ENCODE measurements around the gene NAA10. TPM values are rescaled to one million over a fixed set of nuclear protein-coding genes. Genes with fewer than 3 reads are reported as not detected.

Gene NAA10
- polyA plus RNA-seq, 1 donor from 2014 or later = 117 TPM

- Histone ChIP-seq H3K9ac (ENCODE audit: low read length) (no peak overlapping the region), H3K9me3 (ENCODE audit: low read length) (no peaks in the 10 kb centered on the region), H3K4me2 (ENCODE audit: low read length) (no peak overlapping the region), H3K79me2 (replicated peaks; ENCODE audit: insufficient read depth, low read length) (no peaks in the 10 kb centered on the region), H2AFZ (ENCODE audit: low read depth, low read length) (no peak overlapping the region), H3K36me3 (ENCODE audit: insufficient read depth, low read length) (no peaks in the 10 kb centered on the region), H4K20me1 (ENCODE audit: insufficient read depth) (no peaks in the 10 kb centered on the region), H3K4me3 (ENCODE audit: low read length) (no peak overlapping the region), H3F3A (ENCODE audit: insufficient read depth, low read length, poor library complexity, severe bottlenecking) (no peaks in the 10 kb centered on the region), H3K9me2 (ENCODE audit: insufficient read depth, low read length) (no peaks in the 10 kb centered on the region), H3K27ac (ENCODE audit: low read length) (no peak overlapping the region), H3K27me3 (ENCODE audit: insufficient read depth, low read depth, low read length) (no peaks in the 10 kb centered on the region)
- TF ChIP-seq MXI1 (conservative IDR thresholded peaks at IDR 0.05; ENCODE audit: poor library complexity, severe bottlenecking) = no peak
- TF ChIP-seq RAD21 (conservative IDR thresholded peaks at IDR 0.05) = no peak
- TF ChIP-seq EP300 (conservative IDR thresholded peaks at IDR 0.05; ENCODE audit: poor library complexity, severe bottlenecking) = no peak
- TF ChIP-seq SMC3 (conservative IDR thresholded peaks at IDR 0.05; ENCODE audit: poor library complexity) = no peak
- no peak for TF ChIP-seq EZH2 (IDR thresholded peaks at IDR 0.05; ENCODE audit: borderline replicate concordance, insufficient read depth, low read length, poor library complexity, severe bottlenecking)
- TF ChIP-seq REST (IDR thresholded peaks at IDR 0.05; ENCODE audit: borderline replicate concordance) = no peak
- no peak for TF ChIP-seq POLR2AphosphoS5 (IDR thresholded peaks at IDR 0.05)
- no peak for TF ChIP-seq TAF1 (IDR thresholded peaks at IDR 0.05; ENCODE audit: low read depth)
- no peak for TF ChIP-seq CTCF (IDR thresholded peaks at IDR 0.05; ENCODE audit: poor library complexity, severe bottlenecking)
Measured at GRCh38 chrX:153938226-153938786, 3.5 kb upstream of the NAA10 start.

- Histone ChIP-seq H3K9me2 (ENCODE audit: insufficient read depth, low read length) (no peaks in the 10 kb centered on the region), H3K4me2 (ENCODE audit: low read length) (no peak overlapping the region), H3K4me3 (ENCODE audit: low read length) (no peak overlapping the region), H2AFZ (ENCODE audit: low read depth, low read length) (no peak overlapping the region), H4K20me1 (ENCODE audit: insufficient read depth) (no peaks in the 10 kb centered on the region), H3K36me3 (ENCODE audit: insufficient read depth, low read length) (no peaks in the 10 kb centered on the region), H3F3A (ENCODE audit: insufficient read depth, low read length, poor library complexity, severe bottlenecking) (no peaks in the 10 kb centered on the region), H3K9ac (ENCODE audit: low read length) (no peak overlapping the region), H3K27me3 (ENCODE audit: insufficient read depth, low read depth, low read length) (no peaks in the 10 kb centered on the region), H3K9me3 (ENCODE audit: low read length) (no peaks in the 10 kb centered on the region), H3K79me2 (replicated peaks; ENCODE audit: insufficient read depth, low read length) (no peaks in the 10 kb centered on the region), H3K27ac (ENCODE audit: low read length) (no peak overlapping the region)
- TF ChIP-seq POLR2AphosphoS5 (IDR thresholded peaks at IDR 0.05) (no peak), RAD21 (conservative IDR thresholded peaks at IDR 0.05) (no peak), CTCF (IDR thresholded peaks at IDR 0.05; ENCODE audit: poor library complexity, severe bottlenecking) (no peak), EZH2 (IDR thresholded peaks at IDR 0.05; ENCODE audit: borderline replicate concordance, insufficient read depth, low read length, poor library complexity, severe bottlenecking) (no peak), TAF1 (IDR thresholded peaks at IDR 0.05; ENCODE audit: low read depth) (no peak), MXI1 (conservative IDR thresholded peaks at IDR 0.05; ENCODE audit: poor library complexity, severe bottlenecking) (no peak), REST (IDR thresholded peaks at IDR 0.05; ENCODE audit: borderline replicate concordance) (no peak), EP300 (conservative IDR thresholded peaks at IDR 0.05; ENCODE audit: poor library complexity, severe bottlenecking) (no peak), SMC3 (conservative IDR thresholded peaks at IDR 0.05; ENCODE audit: poor library complexity) (no peak)
Measured at GRCh38 chrX:153937056-153937455, 2.2 kb upstream of the NAA10 start.
